Urinary bladder (tissue), 4 donors: ENCODE data around the gene ACSF3. TPM values are rescaled to one million over a fixed set of nuclear protein-coding genes. Genes with fewer than 3 reads are reported as not detected.

Experiments
- DNase-seq: peaks from one replicate; pipeline ENCODE4 v3.0.0-alpha.2; 2015; ENCODE audit errors: extremely low spot score
- H3K27ac ChIP-seq: one replicate; pipeline ENCODE4 v1.5.1; 2013; ENCODE audit warnings: low read depth, mild to moderate bottlenecking, moderate library complexity
- H3K36me3 ChIP-seq: one replicate; pipeline ENCODE4 v1.6.1; 2013; ENCODE audit warnings: mild to moderate bottlenecking, moderate library complexity; ENCODE audit not compliant: insufficient read depth
- H3K4me1 ChIP-seq: one replicate; pipeline ENCODE4 v1.6.1; 2013; ENCODE audit warnings: mild to moderate bottlenecking, moderate library complexity; ENCODE audit not compliant: insufficient read depth
- H3K4me3 ChIP-seq: one replicate; pipeline ENCODE4 v1.5.1; 2013; ENCODE audit warnings: low read depth, low read length
- WGBS: extraction: QIAGEN DNeasy Blood & Tissue Kit; methylation state at CpG from one replicate; pipeline ENCODE4 v1.1.7; 2013; 5-methylcytosine and 5-hydroxymethylcytosine counted together
- polyA plus RNA-seq: library from polyadenylated mRNA; stranded (reverse); fragments of 200-250 nt; gene quantifications from one replicate; pipeline ENCODE4 v1.2.3, GENCODE V29; 2013
- total RNA-seq: library from RNA; depleted of rRNA; stranded (reverse); fragments of >200 nt; gene quantifications from one replicate; pipeline ENCODE4 v1.2.3, GENCODE V29; 2014
- donor health status: healthy with polysubstance abuse.
- donor health status: healthy.

The ACSF3 gene
- total and polyA plus RNA-seq, 2 donors = 19.1 to 19.7 TPM

GRCh38 chr16:89119166-89119621 lies 25.5 kb downstream of the ACSF3 start:
- H3K4me1 ChIP-seq = no peaks in the 10 kb centered on the region
- no peak for DNase-seq
- peaks cover 3% of the 10 kb centered on the region for H3K36me3 ChIP-seq
- no peak overlapping the region for H3K4me3 ChIP-seq
- WGBS = 88% methylated on average over 24 of the region's 24 CpGs
- H3K27ac ChIP-seq = no peak overlapping the region

- no peak overlapping the region for H3K4me3 ChIP-seq
- no peaks in the 10 kb centered on the region for H3K4me1 ChIP-seq
- no peak overlapping the region for H3K27ac ChIP-seq
- DNase-seq = no peak
- 91% methylated on average over 31 of the region's 31 CpGs for WGBS
- H3K36me3 ChIP-seq = peaks cover 3% of the 10 kb centered on the region
These were observed 26.0 kb downstream of the ACSF3 start for GRCh38 chr16:89119661-89120141.

GRCh38 chr16:89120281-89120680 lies 26.6 kb downstream of the ACSF3 start:
- Histone ChIP-seq H3K36me3 (peaks cover 3% of the 10 kb centered on the region), H3K4me3 (no peak overlapping the region), H3K4me1 (no peaks in the 10 kb centered on the region), H3K27ac (no peak overlapping the region)
- WGBS = 95% methylated on average over 14 of the region's 14 CpGs
- DNase-seq = no peak

- Histone ChIP-seq H3K4me1 (no peaks in the 10 kb centered on the region), H3K36me3 (peaks cover 3% of the 10 kb centered on the region), H3K27ac (no peak overlapping the region), H3K4me3 (no peak overlapping the region)
- no peak for DNase-seq
- WGBS = 93% methylated on average over 15 of the region's 15 CpGs
These were observed 27.3 kb downstream of the ACSF3 start for GRCh38 chr16:89120921-89121351.

GRCh38 chr16:89121691-89122321 lies 28.2 kb downstream of the ACSF3 start:
- H3K36me3 ChIP-seq = peaks cover 3% of the 10 kb centered on the region
- DNase-seq = no peak
- no peak overlapping the region for H3K27ac ChIP-seq
- no peaks in the 10 kb centered on the region for H3K4me1 ChIP-seq
- no peak overlapping the region for H3K4me3 ChIP-seq
- WGBS = 91% methylated on average over 22 of the region's 24 CpGs

GRCh38 chr16:89122322-89122851 lies 28.7 kb downstream of the ACSF3 start:
- DNase-seq = no peak
- WGBS = 78% methylated on average over 11 of the region's 11 CpGs
- Histone ChIP-seq H3K4me1 (no peaks in the 10 kb centered on the region), H3K27ac (no peak overlapping the region), H3K4me3 (no peak overlapping the region), H3K36me3 (peaks cover 3% of the 10 kb centered on the region)

GRCh38 chr16:89123001-89123830 lies 29.6 kb downstream of the ACSF3 start:
- Histone ChIP-seq H3K4me3 (no peak overlapping the region), H3K36me3 (peaks cover 3% of the 10 kb centered on the region), H3K27ac (no peak overlapping the region), H3K4me1 (no peaks in the 10 kb centered on the region)
- no peak for DNase-seq
- 86% methylated on average over 25 of the region's 25 CpGs for WGBS

- no peak overlapping the region for H3K4me3 ChIP-seq
- peaks cover 3% of the 10 kb centered on the region for H3K36me3 ChIP-seq
- 97% methylated on average over 12 of the region's 12 CpGs for WGBS
- H3K27ac ChIP-seq = no peak overlapping the region
- H3K4me1 ChIP-seq = no peaks in the 10 kb centered on the region
- DNase-seq = no peak
These were observed 30.1 kb downstream of the ACSF3 start for GRCh38 chr16:89123831-89124100.

- Histone ChIP-seq H3K4me1 (no peaks in the 10 kb centered on the region), H3K27ac (no peak overlapping the region), H3K36me3 (no peaks in the 10 kb centered on the region), H3K4me3 (no peak overlapping the region)
- no peak for DNase-seq
- 95% methylated on average over 1 of the region's 1 CpG for WGBS
These were observed 35.7 kb downstream of the ACSF3 start for GRCh38 chr16:89129378-89129777.

- Histone ChIP-seq H3K27ac (no peak overlapping the region), H3K4me3 (no peak overlapping the region), H3K4me1 (no peaks in the 10 kb centered on the region), H3K36me3 (no peaks in the 10 kb centered on the region)
- DNase-seq = no peak
- 96% methylated on average over 5 of the region's 5 CpGs for whole genome bisulfite sequencing
These were observed 36.8 kb downstream of the ACSF3 start for GRCh38 chr16:89130448-89130847.

- H3K36me3 ChIP-seq = no peaks in the 10 kb centered on the region
- H3K4me1 ChIP-seq = no peaks in the 10 kb centered on the region
- no peak for DNase-seq
- 94% methylated on average over 17 of the region's 17 CpGs for WGBS
- H3K27ac ChIP-seq = no peak overlapping the region
- H3K4me3 ChIP-seq = no peak overlapping the region
These were observed 38.1 kb downstream of the ACSF3 start for GRCh38 chr16:89131783-89132182.

GRCh38 chr16:89132194-89133005 lies 38.7 kb downstream of the ACSF3 start:
- no peaks in the 10 kb centered on the region for H3K4me1 ChIP-seq
- no peaks in the 10 kb centered on the region for H3K36me3 ChIP-seq
- H3K27ac ChIP-seq = no peak overlapping the region
- no peak overlapping the region for H3K4me3 ChIP-seq
- 93% methylated on average over 22 of the region's 22 CpGs for WGBS
- DNase-seq = no peak

GRCh38 chr16:89133457-89134127 lies 39.9 kb downstream of the ACSF3 start:
- no peaks in the 10 kb centered on the region for H3K4me1 ChIP-seq
- H3K27ac ChIP-seq = no peak overlapping the region
- no peak for DNase-seq
- H3K36me3 ChIP-seq = no peaks in the 10 kb centered on the region
- no peak overlapping the region for H3K4me3 ChIP-seq
- WGBS = 95% methylated on average over 25 of the region's 25 CpGs
